HUES48 (cell line): ENCODE measurements around the gene PRLR.
"Not testable (repeated sequence)": the region's sequence is repeated elsewhere in the genome, so short reads cannot be mapped to it uniquely, and the experiment has no call there.

Source experiments
- H3K27ac ChIP-seq: one replicate; pipeline ENCODE4 v1.7.0; 2013; ENCODE audit warnings: low read depth, low read length, inconsistent platforms
- H3K27me3 ChIP-seq: 2 replicates; pipeline ENCODE4 v1.6.1; 2013; ENCODE audit warnings: mild to moderate bottlenecking, low read length; ENCODE audit not compliant: control insufficient read depth, insufficient read depth
- H3K36me3 ChIP-seq: 2 replicates; pipeline ENCODE4 v1.6.1; 2013; ENCODE audit warnings: low read length; ENCODE audit not compliant: control insufficient read depth, insufficient read depth
- H3K4me1 ChIP-seq: 2 replicates; pipeline ENCODE4 v1.6.1; 2013; ENCODE audit warnings: mild to moderate bottlenecking, low read length; ENCODE audit not compliant: control insufficient read depth, insufficient read depth
- H3K4me3 ChIP-seq: 2 replicates; pipeline ENCODE4 v1.5.1; 2013; ENCODE audit warnings: mild to moderate bottlenecking, low read depth, low read length
- H3K9ac ChIP-seq: 2 replicates; pipeline ENCODE4 v1.6.1; 2013; ENCODE audit warnings: mild to moderate bottlenecking, low read depth, low read length, moderate library complexity
- H3K9me3 ChIP-seq: 2 replicates; pipeline ENCODE4 v1.6.1; 2013; ENCODE audit warnings: low read length; ENCODE audit not compliant: control insufficient read depth, insufficient read depth

The PRLR gene

DNA sequence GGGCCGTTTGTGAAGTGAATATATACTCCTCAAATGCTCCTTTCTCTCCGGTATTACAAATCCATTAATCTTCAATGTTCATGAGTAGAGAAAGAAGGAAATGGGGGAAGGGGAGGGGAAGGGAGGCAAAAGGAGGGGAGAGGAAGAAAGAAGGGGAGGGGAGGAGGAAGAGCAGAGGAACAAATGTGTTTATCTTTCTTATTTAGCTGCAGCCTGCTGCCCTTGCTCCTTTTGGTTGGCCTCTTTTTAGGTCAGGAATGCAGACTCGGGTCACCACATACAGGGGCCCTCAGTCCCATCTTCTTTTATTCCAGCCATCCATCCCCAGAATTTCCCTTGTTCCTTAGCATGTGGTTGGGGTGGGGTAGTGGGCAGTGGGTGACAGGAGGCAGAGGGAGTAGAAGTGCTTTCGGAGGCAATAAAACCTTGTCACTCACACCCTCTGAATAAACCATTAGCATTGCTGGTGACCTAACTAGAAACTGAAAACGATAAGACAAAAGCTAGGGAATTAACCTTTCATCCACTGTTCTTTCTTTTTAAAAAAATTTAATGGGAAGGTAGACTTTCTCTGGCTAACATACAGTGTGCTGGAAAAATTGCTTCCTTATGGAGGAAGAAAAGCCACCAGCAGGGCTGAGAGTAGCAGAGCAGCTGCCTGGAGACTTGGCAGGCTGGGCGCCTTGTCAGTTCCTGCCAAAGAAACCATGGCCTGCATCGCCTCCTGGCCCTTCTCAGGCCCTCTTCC, 16.8 kb upstream of the PRLR start:
- Histone ChIP-seq H3K4me3 (no peak overlapping the region), H3K9me3 (no peaks in the 10 kb centered on the region), H3K9ac (no peak overlapping the region), H3K27me3 (no peaks in the 10 kb centered on the region), H3K36me3 (no peaks in the 10 kb centered on the region), H3K4me1 (0 out of 2 replicates have a peak, but pooled peaks cover 6% of the 10 kb centered on the region), H3K27ac (no peak overlapping the region)

DNA sequence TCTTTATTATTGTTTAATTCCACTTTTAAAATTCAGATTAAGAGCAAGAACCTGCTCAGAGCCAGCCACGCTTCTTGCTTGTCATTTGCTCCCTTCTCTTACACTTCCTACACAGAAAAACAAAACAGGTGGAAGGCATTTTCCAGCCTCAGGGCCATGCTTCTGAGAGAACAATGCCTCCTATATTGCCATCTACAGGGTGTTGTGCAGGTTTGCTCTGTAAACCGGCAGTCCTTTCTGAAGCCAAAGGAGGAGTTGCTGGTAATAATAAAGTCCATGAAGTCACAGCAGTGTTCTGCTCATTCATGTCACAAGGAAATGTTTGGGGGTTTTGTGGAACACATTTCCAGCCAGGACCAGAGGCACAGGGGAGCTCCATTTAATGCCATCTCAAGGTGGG, 16.1 kb upstream of the PRLR start:
- H3K27ac ChIP-seq: no peak overlapping the region
- no peak overlapping the region for H3K9ac ChIP-seq
- H3K4me1 ChIP-seq: 0 out of 2 replicates have a peak, but pooled peaks cover 6% of the 10 kb centered on the region
- no peaks in the 10 kb centered on the region for H3K9me3 ChIP-seq
- no peaks in the 10 kb centered on the region for H3K36me3 ChIP-seq
- H3K27me3 ChIP-seq: no peaks in the 10 kb centered on the region
- no peak overlapping the region for H3K4me3 ChIP-seq

DNA sequence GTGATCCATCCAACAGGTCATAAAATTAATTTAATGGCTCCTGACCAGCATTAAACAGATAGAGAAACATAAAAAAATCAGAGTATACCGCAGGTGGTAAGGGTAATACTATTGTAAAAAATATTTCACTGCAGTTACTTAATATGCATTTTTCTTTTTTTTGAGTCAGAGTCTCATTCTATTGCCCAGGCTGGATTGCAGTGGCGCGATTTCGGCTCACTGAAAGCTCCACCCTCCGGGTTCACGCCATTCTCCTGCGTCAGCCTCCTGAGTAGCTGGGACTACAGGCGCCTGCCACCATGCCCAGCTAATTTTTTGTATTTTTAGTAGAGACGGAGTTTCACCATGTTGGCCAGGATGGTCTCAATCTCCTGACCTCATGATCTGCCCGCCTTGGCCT, 15.1 kb upstream of the PRLR start:
- H3K27me3 ChIP-seq, H3K4me1 ChIP-seq, H3K27ac ChIP-seq, H3K9ac ChIP-seq, H3K36me3 ChIP-seq, H3K9me3 ChIP-seq, H3K4me3 ChIP-seq: not testable (repeated sequence)

DNA sequence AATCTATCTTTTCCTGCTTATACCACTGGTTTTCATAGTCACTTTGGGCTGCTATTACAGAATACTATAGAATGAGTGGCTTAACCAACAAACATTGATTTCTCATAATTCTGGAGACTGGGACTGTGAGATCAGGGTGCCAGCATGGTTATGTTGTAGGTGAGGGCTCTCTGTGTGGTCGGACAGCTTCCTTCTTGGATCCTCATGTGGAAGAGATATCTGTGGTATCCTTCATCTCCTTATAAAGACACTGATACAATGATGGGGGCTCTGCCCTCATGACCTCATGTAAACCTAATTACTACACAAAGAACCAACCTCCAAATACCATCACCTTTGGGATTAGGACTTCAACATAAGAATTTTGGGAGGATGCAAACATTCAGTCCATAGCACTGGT, 13.9 kb upstream of the PRLR start:
- Histone ChIP-seq H3K4me1 (0 out of 2 replicates have a peak, but pooled peaks cover 8% of the 10 kb centered on the region), H3K4me3 (no peak overlapping the region), H3K9me3 (no peaks in the 10 kb centered on the region), H3K36me3 (no peaks in the 10 kb centered on the region), H3K27ac (no peak overlapping the region), H3K27me3 (no peaks in the 10 kb centered on the region), H3K9ac (no peak overlapping the region)

DNA sequence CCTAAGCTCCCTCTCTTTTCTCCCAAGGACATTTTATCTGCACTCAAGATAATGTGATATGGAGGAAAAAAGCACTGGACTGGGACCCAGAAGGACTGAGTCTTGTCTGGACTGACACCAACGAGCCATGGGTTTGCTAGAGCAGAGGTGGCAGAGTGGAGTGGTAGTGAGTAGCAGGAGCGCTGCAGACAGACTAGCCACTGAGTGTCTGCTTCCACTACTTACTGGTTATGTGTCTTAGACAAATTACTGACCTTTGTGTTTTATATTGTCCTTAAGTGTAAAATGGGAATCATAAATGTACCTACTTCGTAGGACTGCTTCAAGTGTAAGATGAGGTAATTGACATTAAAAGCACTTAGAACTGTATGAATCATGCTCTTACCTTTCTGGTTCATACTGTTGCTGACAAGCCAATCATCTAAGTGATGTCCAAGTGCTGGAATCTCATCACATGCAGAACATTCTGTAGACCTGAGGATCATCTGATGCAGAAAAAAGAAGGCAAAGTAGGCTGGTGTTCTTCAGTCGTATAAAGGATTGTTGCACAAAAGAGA, 12.5 kb upstream of the PRLR start:
- Histone ChIP-seq H3K4me3 (no peak overlapping the region), H3K9me3 (no peaks in the 10 kb centered on the region), H3K36me3 (no peaks in the 10 kb centered on the region), H3K27me3 (no peaks in the 10 kb centered on the region), H3K27ac (no peak overlapping the region), H3K9ac (no peak overlapping the region), H3K4me1 (0 out of 2 replicates have a peak, but pooled peaks cover 6% of the 10 kb centered on the region)

DNA sequence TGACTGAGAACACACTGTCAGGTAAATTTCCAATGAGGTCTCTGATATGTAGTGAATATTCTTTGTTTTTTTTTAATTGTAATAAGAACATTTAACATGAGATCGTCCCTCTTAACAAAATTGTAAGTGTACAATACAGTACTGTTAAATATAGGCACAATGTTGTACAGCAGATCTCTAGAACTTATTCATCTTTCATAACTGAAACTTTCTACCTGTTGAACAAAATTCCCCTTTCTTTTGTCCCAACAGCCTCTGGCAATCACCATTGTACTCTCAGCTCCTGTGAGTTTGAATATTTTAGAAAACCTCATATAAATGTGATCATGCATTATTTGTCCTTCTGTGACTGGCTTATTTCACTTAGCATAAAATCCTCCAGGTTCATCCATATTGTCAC, 10.6 kb upstream of the PRLR start:
- Histone ChIP-seq H3K36me3 (no peaks in the 10 kb centered on the region), H3K27ac (no peak overlapping the region), H3K9me3 (no peaks in the 10 kb centered on the region), H3K4me1 (0 out of 2 replicates have a peak, but pooled peaks cover 2% of the 10 kb centered on the region), H3K4me3 (no peak overlapping the region), H3K27me3 (no peaks in the 10 kb centered on the region), H3K9ac (no peak overlapping the region)

DNA sequence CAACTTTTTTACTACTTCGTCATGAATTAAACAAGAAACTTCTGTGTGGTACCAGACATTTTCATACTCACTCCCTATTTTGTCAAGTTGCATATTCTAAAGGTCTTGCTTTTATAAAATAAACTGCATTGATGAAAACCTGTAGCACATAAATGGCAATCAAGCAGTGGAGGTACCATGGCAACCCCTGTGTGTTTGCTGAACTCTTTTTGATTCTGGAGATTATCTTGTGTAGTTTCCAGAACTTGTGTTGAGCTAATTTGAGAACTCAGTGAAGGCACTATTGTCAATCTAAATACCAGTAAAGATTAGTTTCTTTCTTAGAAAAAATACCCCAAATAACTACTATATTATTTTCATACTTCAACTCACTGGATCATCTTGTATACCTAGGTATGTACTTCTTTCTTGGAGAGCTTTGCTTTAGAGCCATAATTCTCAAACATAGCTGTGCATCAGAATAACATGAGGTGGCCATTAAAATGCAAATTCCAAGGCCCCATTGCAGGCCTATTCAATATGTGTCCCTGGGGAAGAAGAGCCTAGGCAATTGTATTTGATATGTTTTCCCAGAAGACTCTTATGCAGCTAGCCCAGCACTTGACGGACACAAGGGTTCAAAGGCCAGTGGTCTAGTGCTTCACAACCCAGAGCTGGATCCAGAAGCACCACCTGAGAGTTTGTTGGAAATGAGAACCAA, 9.8 kb upstream of the PRLR start:
- Histone ChIP-seq H3K9ac (no peak overlapping the region), H3K4me3 (no peak overlapping the region), H3K27ac (no peak overlapping the region)

DNA sequence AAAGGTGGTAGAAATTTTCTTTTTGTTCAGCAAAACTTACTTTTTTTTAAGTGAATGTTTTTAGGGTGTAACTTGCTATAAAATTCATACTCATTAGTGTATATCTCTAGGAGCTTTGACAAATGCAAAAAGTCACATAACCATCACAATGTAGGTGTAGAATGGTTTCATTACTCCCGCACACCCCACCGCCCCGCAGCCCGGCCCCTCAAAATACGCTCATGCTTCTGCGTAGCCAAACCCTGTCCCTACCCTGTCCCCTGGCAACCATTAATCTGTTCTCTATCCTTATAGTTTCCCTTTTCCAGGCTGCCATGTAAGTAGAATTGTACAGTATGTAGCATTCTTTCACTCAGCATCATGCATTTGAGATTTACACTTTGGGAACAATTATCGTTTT, 9.2 kb upstream of the PRLR start:
- Histone ChIP-seq H3K9me3 (no peaks in the 10 kb centered on the region), H3K4me1 (0 out of 2 replicates have a peak, but pooled peaks cover 2% of the 10 kb centered on the region), H3K27ac (no peak overlapping the region), H3K4me3 (no peak overlapping the region), H3K27me3 (no peaks in the 10 kb centered on the region), H3K36me3 (no peaks in the 10 kb centered on the region), H3K9ac (no peak overlapping the region)

More for the DNA sequence above, 9.8 kb upstream of the PRLR start:
- Histone ChIP-seq H3K36me3 (no peaks in the 10 kb centered on the region), H3K4me1 (0 out of 2 replicates have a peak, but pooled peaks cover 2% of the 10 kb centered on the region), H3K27me3 (no peaks in the 10 kb centered on the region), H3K9me3 (no peaks in the 10 kb centered on the region)

DNA sequence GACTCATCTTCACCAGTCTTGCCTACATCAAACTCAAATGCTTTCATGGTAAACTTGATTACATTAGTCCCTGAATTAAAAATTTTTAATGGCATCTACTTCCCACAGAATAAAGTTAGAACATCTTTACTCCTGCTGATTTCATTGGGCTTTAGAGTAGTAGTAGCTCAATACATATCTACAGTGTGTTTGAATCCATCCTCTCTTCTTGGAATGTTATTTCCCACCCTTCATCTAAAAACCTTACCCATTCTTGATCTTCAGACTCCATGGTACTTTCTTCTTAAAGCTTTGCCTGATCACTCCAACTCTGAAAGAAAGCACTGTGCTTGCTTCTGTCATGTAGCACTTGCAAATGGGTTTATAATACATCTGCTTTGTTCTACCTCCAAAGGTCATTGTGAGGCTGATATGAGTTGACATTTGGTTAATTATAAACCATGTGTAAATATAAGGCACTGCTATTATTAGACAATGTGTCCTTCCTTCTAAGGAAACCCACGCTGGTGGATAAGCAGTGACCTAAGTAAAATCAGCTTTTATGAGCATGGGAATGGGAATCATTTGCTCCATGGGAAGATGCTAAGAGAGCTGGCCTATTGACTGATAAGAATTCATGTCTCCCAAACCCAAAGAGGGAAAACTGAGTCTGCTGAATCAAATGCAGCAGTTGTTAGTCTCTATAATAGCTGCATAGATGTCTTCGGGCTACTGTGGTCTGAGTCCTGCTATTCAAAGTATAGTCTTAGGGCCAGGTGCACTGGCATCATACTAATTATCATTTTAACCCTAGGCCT, 7.5 kb upstream of the PRLR start:
- Histone ChIP-seq H3K9ac (no peak overlapping the region), H3K4me1 (0 out of 2 replicates have a peak, but pooled peaks cover 2% of the 10 kb centered on the region), H3K4me3 (no peak overlapping the region), H3K36me3 (no peaks in the 10 kb centered on the region), H3K27me3 (no peaks in the 10 kb centered on the region), H3K9me3 (no peaks in the 10 kb centered on the region), H3K27ac (no peak overlapping the region)

DNA sequence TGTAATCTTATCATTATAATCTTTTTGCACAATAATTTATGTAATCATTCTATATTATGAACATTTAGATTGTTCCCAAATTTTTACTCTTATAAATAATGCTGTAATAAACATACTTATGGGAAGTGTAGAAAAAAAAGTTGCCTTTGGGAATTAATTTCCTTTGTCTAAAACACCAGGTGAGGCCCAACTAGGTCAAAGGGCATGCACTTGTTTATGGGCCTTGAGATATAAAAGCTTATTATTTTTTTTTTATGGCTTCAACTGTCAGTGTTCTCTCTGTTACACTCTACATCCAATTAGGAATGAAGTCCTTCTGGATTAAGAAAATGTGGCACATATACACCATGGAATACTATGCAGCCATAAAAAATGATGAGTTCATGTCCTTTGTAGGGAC, 6.5 kb upstream of the PRLR start:
- Histone ChIP-seq H3K36me3 (no peaks in the 10 kb centered on the region), H3K27ac (no peak overlapping the region), H3K27me3 (no peaks in the 10 kb centered on the region)

More for the DNA sequence above, 6.5 kb upstream of the PRLR start:
- Histone ChIP-seq H3K4me3 (no peak overlapping the region), H3K9ac (no peak overlapping the region), H3K9me3 (no peaks in the 10 kb centered on the region), H3K4me1 (0 out of 2 replicates have a peak, but pooled peaks cover 2% of the 10 kb centered on the region)
